Testis (tissue), 2 donors: Measurements from ENCODE around the gene CAPNS2.

Source experiments
- CTCF ChIP-seq, 3 experiments: fragments of 450-650 bp in 2 of 3; fragments of 200-600 bp in 1 of 3; sonication (generic) in 1 of 3; IDR thresholded peaks; one replicate each; pipeline ENCODE4 v1.5.1; 2016 to 2019; ENCODE audit warnings: antibody characterized with exemption in 3 of 3, mild to moderate bottlenecking in 2 of 3, moderate library complexity in 1 of 3
- POLR2A ChIP-seq: fragments of 450-650 bp; IDR thresholded peaks from one replicate; pipeline ENCODE4 v1.6.1; 2017; ENCODE audit warnings: antibody characterized with exemption, mild to moderate bottlenecking, moderate library complexity

GRCh38 chr16:55559933-55560516 lies 6.5 kb upstream of the CAPNS2 start:
- TF ChIP-seq CTCF (IDR thresholded peaks at IDR 0.05) (no peak), POLR2A (no peak)
